Stimulated activated CD8-positive, alpha-beta memory T cell treated with anti-CD3 and anti-CD28 coated beads, Interleukin-4, amount 100 ng/mL, for 1 hour (primary cell): ENCODE results near the gene SCN10A.

Experiments
- DNase-seq, 2 donors: peaks; one replicate each; pipeline ENCODE4 v3.0.0-alpha.2; 2020; ENCODE audit warnings: low read depth in 2 of 2, low spot score in 1 of 2

SCN10A gene

GRCh38 chr3:38721207-38721772 is 94.7 kb downstream of the SCN10A start:
- DNase-seq: no peak

- no peak for DNase-seq
Measured at GRCh38 chr3:38720465-38720864, 95.6 kb downstream of the SCN10A start.

GRCh38 chr3:38717355-38718240 is 98.4 kb downstream of the SCN10A start:
- DNase-seq: no peak

- DNase-seq: no peak
Measured at GRCh38 chr3:38713121-38713520, 102.9 kb downstream of the SCN10A start.

GRCh38 chr3:38711321-38711720 is 104.7 kb downstream of the SCN10A start:
- no peak for DNase-seq

GRCh38 chr3:38707730-38708129 is 108.3 kb downstream of the SCN10A start:
- DNase-seq: no peak

- no peak for DNase-seq
Measured at GRCh38 chr3:38706961-38707360, 109.1 kb downstream of the SCN10A start.

- DNase-seq: no peak
Measured at GRCh38 chr3:38702231-38702630, 113.8 kb downstream of the SCN10A start.

- DNase-seq: no peak
Measured at GRCh38 chr3:38698760-38699159, 117.3 kb downstream of the SCN10A start.

- DNase-seq: no peak
Measured at GRCh38 chr3:38698061-38698460, 118.0 kb downstream of the SCN10A start.

GRCh38 chr3:38696034-38696433 is 120.0 kb downstream of the SCN10A start:
- no peak for DNase-seq

GRCh38 chr3:38690185-38690584 is 125.8 kb downstream of the SCN10A start:
- DNase-seq: no peak

- no peak for DNase-seq
Measured at GRCh38 chr3:38689774-38690173, 126.2 kb downstream of the SCN10A start.

- no peak for DNase-seq
Measured at GRCh38 chr3:38689346-38689745, 126.7 kb downstream of the SCN10A start.

GRCh38 chr3:38687321-38687720 is 128.7 kb downstream of the SCN10A start:
- DNase-seq: no peak

- no peak for DNase-seq
Measured at GRCh38 chr3:38684546-38684945, 131.5 kb downstream of the SCN10A start.

- DNase-seq: no peak
Measured at GRCh38 chr3:38669668-38670067, 146.3 kb downstream of the SCN10A start.

- DNase-seq: no peak
Measured at GRCh38 chr3:38662544-38662943, 153.5 kb downstream of the SCN10A start.

- no peak for DNase-seq
Measured at GRCh38 chr3:38658841-38659240, 157.2 kb downstream of the SCN10A start.

GRCh38 chr3:38657369-38657768 is 158.6 kb downstream of the SCN10A start:
- DNase-seq: no peak

- DNase-seq: no peak
Measured at GRCh38 chr3:38655708-38656300, 160.2 kb downstream of the SCN10A start.
